GM12878 (cell line): ENCODE results near the gene TBC1D22B. TPM values are rescaled to one million over a fixed set of nuclear protein-coding genes. Genes with fewer than 3 reads are reported as not detected.

Experiments
- ATAC-seq: fragments of 200-7000 bp; cut with Tn5 transposase; 3 replicates; pipeline ENCODE4 v1.9.1; 2020; ENCODE audit warnings: mild to moderate bottlenecking, moderate library complexity
- BruUV-seq: library from RNA; stranded (reverse); fragments of 400-500 nt; replicated peaks from 2 replicates; lab custom pipeline; 2021; lab: Mats Ljungman, UMichigan
- CTCF ChIA-PET: fragments of 300-600 bp; sonication (Branson Sonifier 250); formaldehyde crosslinking; extraction: SDS; loops from one replicate; lab custom pipeline; 2021; ENCODE audit warnings: inconsistent platforms; lab: Yijun Ruan, JAX
- POLR2A ChIA-PET: fragments of 350-600 bp; formaldehyde crosslinking; extraction: SDS; loops from one replicate; lab custom pipeline; 2021; ENCODE audit warnings: inconsistent platforms; lab: Charles Lee
- RAD21 ChIA-PET: fragments of 300-600 bp; sonication (Branson Sonifier 250); formaldehyde crosslinking; loops from one replicate; lab custom pipeline; 2023; ENCODE audit warnings: antibody characterized with exemption; ENCODE audit not compliant: unreplicated experiment; lab: Charles Lee
- SMC1A ChIA-PET: fragments of 300-600 bp; sonication (Branson Sonifier 250); formaldehyde crosslinking; loops from one replicate; lab custom pipeline; 2023; ENCODE audit not compliant: unreplicated experiment, uncharacterized antibody; lab: Charles Lee
- DNase-seq: peaks from one replicate; pipeline ENCODE4 v3.0.0-alpha.2; 2011; ENCODE audit warnings: low read depth, low spot score
- FAIRE-seq: peaks from 3 replicates; lab custom pipeline; 2011; peaks lifted over from hg19 to GRCh38; lab: Jason Lieb, UNC
- H2AFZ ChIP-seq: 2 replicates; pipeline ENCODE4 v1.6.0; 2011; ENCODE audit warnings: low read depth, low read length, control low read depth; ENCODE audit not compliant: control insufficient read depth
- H3K27ac ChIP-seq: 2 replicates; pipeline ENCODE4 v1.5.1; 2011; ENCODE audit warnings: control low read depth; ENCODE audit not compliant: control insufficient read depth, insufficient read depth
- H3K27me3 ChIP-seq, 2 experiments: replicated peaks in 1 of 2; 2 replicates each; pipeline versions ENCODE4 v1.6.0 to v1.6.1; 2011; ENCODE audit warnings: low read length in 1 of 2; ENCODE audit not compliant: control insufficient read depth in 2 of 2, insufficient read depth in 2 of 2
- H3K36me3 ChIP-seq, 2 experiments: 2 replicates each; pipeline ENCODE4 v1.5.1; 2011; ENCODE audit warnings: low read length in 1 of 2; ENCODE audit not compliant: control insufficient read depth in 2 of 2, insufficient read depth in 2 of 2
- H3K4me1 ChIP-seq: 2 replicates; pipeline ENCODE4 v1.6.1; 2011; ENCODE audit warnings: mild to moderate bottlenecking, low read length, moderate library complexity, mixed read lengths; ENCODE audit not compliant: control insufficient read depth, insufficient read depth
- H3K4me2 ChIP-seq: 2 replicates; pipeline ENCODE4 v1.6.0; 2011; ENCODE audit warnings: control low read depth; ENCODE audit not compliant: control insufficient read depth, insufficient read depth
- H3K4me3 ChIP-seq: fragments of 200-600 bp; sonication (generic); 2 replicates; pipeline ENCODE4 v1.5.1; 2016
- H3K79me2 ChIP-seq: 2 replicates; pipeline ENCODE4 v1.6.0; 2011; ENCODE audit warnings: low read length; ENCODE audit not compliant: control insufficient read depth, insufficient read depth
- H3K9ac ChIP-seq: 2 replicates; pipeline ENCODE4 v1.8.0; 2011; ENCODE audit warnings: low read length, control low read depth, mixed read lengths; ENCODE audit not compliant: control insufficient read depth, insufficient read depth
- H3K9me3 ChIP-seq: replicated peaks from 3 replicates; pipeline ENCODE4 v1.5.1; 2011; ENCODE audit warnings: mild to moderate bottlenecking, low read length; ENCODE audit not compliant: control insufficient read depth, insufficient read depth
- H4K20me1 ChIP-seq: 2 replicates; pipeline ENCODE4 v1.6.0; 2011; ENCODE audit not compliant: control insufficient read depth, insufficient read depth
- BACH1 ChIP-seq: fragments of 450-650 bp; IDR thresholded peaks from 2 replicates; pipeline ENCODE4 v1.6.1; 2017; ENCODE audit warnings: mild to moderate bottlenecking, borderline replicate concordance
- CREB1 ChIP-seq: IDR thresholded peaks from 2 replicates; pipeline ENCODE4 v1.6.1; 2012; ENCODE audit warnings: low read depth, mild to moderate bottlenecking, inconsistent platforms
- EED ChIP-seq: sonication (generic); IDR thresholded peaks from 2 replicates; pipeline ENCODE4 v1.6.1; 2016; ENCODE audit warnings: antibody characterized with exemption, low read depth
- EP300 ChIP-seq, 2 experiments: fragments of 150-350 bp in 1 of 2; IDR thresholded peaks; 2 replicates each; pipeline ENCODE4 v1.6.1; 2011 to 2012; ENCODE audit warnings: low read depth in 2 of 2, low read length in 2 of 2, borderline replicate concordance in 1 of 2, improper control_type of control experiment in 1 of 2, inconsistent platforms in 1 of 2; ENCODE audit not compliant: control insufficient read depth in 1 of 2
- JUNB ChIP-seq: IDR thresholded peaks from 2 replicates; pipeline ENCODE4 v1.6.1; 2016; ENCODE audit warnings: antibody characterized with exemption, mild to moderate bottlenecking
- NFIC ChIP-seq: IDR thresholded peaks from 2 replicates; pipeline ENCODE4 v1.6.1; 2012; ENCODE audit warnings: low read depth, mild to moderate bottlenecking, inconsistent platforms, low read length, moderate library complexity
- WGBS: methylation state at CpG from one replicate; pipeline ENCODE4 v1.1.6; 2016; ENCODE audit warnings: low lambda C conversion rate; ENCODE audit not compliant: insufficient replicate concordance, insufficient coverage; ENCODE audit errors: missing lambda C conversion rate; 5-methylcytosine and 5-hydroxymethylcytosine counted together
- in situ Hi-C: fragments of 300-500 bp; cut with MboI; formaldehyde crosslinking; loops from 9 replicates; pipeline ENCODE4 v1.14.3; 2018; ENCODE audit warnings: mixed read lengths
- intact Hi-C: fragments of 100-400 bp; cut with micrococcal nuclease; formaldehyde crosslinking; loops from one replicate; pipeline ENCODE4 v1.14.2; 2022; ENCODE audit not compliant: unreplicated experiment
- polyA plus RNA-seq, 11 experiments: library from polyadenylated mRNA; depleted of rRNA in 4 of 11; unstranded in 6 of 11; stranded (reverse) in 5 of 11; fragments of >200 nt; fragmentation: Nextera tagmentation in 4 of 11; fragmentation: Illumina TruSeq in 1 of 11; extraction: Ambion mirVana in 4 of 11; extraction: Trizol in 1 of 11; gene quantifications; 1 replicate in 1 of 11; 2 replicates in 10 of 11; pipeline versions ENCODE4 v1.2.1 to v1.2.3, GENCODE V29; 2011 to 2016; ENCODE audit warnings: inconsistent platforms in 2 of 11, missing spikeins in 2 of 11, low read depth in 1 of 11
- total RNA-seq, 4 experiments: library from RNA; depleted of rRNA in 3 of 4; stranded (reverse); fragments of >200 nt in 3 of 4; fragmentation: Illumina TruSeq in 1 of 4; extraction: Trizol in 1 of 4; gene quantifications; 2 replicates each; pipeline versions ENCODE4 v1.2.1 to v1.2.3, GENCODE V29; 2013 to 2021
- TF ChIP-seq, protein P1 (sequence below): fragments of 450-650 bp; IDR thresholded peaks from 2 replicates; pipeline ENCODE4 v1.6.1; 2017; ENCODE audit warnings: low read depth, mild to moderate bottlenecking, moderate library complexity

TBC1D22B gene
- total and polyA plus RNA-seq, 10 of the 15 experiments (the other 5 are each of a cell fraction or from before 2014, with no cell fraction given), result 3.4 to 18.7 (median 14.1) TPM

DNA sequence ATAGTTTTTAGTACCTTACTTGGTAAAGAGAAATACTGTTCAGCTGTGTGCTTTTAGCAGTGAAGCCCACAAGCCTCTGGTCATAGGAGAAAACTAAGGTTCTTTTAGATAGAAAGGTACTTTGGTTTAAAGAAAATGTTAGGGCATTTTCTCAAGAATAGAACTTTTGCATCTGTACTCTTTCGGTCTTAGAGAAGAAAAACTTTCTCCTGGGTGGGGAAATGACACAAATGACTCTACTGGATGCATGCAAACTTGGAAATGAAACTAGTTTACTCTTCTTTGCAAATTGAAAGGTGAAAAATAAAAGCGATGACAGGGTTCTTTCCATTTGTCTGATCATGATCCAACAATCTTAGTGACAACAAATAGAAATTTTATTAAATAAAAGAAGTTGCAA lies 2.5 kb downstream of the TBC1D22B start (continued):
- TF ChIP-seq, protein P1, sequence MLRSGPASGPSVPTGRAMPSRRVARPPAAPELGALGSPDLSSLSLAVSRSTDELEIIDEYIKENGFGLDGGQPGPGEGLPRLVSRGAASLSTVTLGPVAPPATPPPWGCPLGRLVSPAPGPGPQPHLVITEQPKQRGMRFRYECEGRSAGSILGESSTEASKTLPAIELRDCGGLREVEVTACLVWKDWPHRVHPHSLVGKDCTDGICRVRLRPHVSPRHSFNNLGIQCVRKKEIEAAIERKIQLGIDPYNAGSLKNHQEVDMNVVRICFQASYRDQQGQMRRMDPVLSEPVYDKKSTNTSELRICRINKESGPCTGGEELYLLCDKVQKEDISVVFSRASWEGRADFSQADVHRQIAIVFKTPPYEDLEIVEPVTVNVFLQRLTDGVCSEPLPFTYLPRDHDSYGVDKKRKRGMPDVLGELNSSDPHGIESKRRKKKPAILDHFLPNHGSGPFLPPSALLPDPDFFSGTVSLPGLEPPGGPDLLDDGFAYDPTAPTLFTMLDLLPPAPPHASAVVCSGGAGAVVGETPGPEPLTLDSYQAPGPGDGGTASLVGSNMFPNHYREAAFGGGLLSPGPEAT, result 0 out of 2 replicates have a peak, but pooled peaks have one; percentile 12
- TF ChIP-seq NFIC (peak; percentile 87), EED (no peak), CREB1 (peak; percentile 24; the same call in 1 of the 2 replicates), EP300 (IDR thresholded peaks at IDR 0.05; ENCODE audit: borderline replicate concordance in 1 of 2, control insufficient read depth in 1 of 2, low read depth in 2 of 2, low read length in 2 of 2) (no peak)

DNA sequence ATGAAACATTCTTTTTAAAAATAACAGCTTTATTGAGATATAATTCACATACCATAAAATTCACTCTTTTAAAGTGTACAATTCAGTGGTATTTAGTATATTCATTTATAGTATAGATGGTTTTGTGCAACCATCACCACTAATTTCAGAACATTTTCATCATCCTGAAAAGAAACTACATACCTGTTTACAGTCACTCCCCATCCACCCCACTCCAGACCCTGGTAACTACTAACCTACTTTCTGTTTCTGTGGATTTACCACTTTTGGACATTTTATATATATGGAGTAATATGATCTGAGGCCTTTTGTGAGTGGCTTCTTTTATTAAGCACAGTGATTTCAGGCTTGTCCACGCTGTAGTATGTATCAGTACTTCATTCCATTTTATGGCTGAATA lies 2.9 kb downstream of the TBC1D22B start:
- no peak overlapping the region for H2AFZ ChIP-seq
- FAIRE-seq, result no peak
- intact Hi-C loops, result no loop called here
- H3K27ac ChIP-seq, result peak overlapping the region; percentile 95
- no peaks in the 10 kb centered on the region for H3K27me3 ChIP-seq
- no peak for ATAC-seq
- H3K9me3 ChIP-seq, result no peaks in the 10 kb centered on the region
- H3K79me2 ChIP-seq, result peaks cover 51% of the 10 kb centered on the region
- peaks cover 11% of the 10 kb centered on the region for H3K4me1 ChIP-seq
- ChIA-PET CTCF (interaction anchor here (0.6 kb wide), 1 partner anchor 531 kb away, joined by 3 read pairs; no protein-coding TSS in a partner anchor), SMC1A (interaction anchor here (0.6 to 3.0 kb wide), 4 partner anchors 8 to 32 kb away, joined by 3 to 12 read pairs (median 4); no protein-coding TSS in a partner anchor), POLR2A (interaction anchor here (0.6 kb wide), 1 partner anchor 129 kb away, joined by 4 read pairs; no protein-coding TSS in a partner anchor), RAD21 (interaction anchor here (1.9 kb wide), 1 partner anchor 20 kb away, joined by 5 read pairs; no protein-coding TSS in a partner anchor)
- in situ Hi-C loops, result no loop called here
- no peak for DNase-seq
- H3K4me2 ChIP-seq, result peak overlapping the region; percentile 31
- 0% methylated on average over 1 of the region's 1 CpG for WGBS
- H3K36me3 ChIP-seq, result no peaks in the 10 kb centered on the region
- H4K20me1 ChIP-seq, result no peaks in the 10 kb centered on the region
- H3K9ac ChIP-seq, result no peak overlapping the region
- peak overlapping the region; percentile 43; the same call in 1 of the 2 replicates for H3K4me3 ChIP-seq
- TF ChIP-seq BACH1 (no peak), CREB1 (peak; percentile 9; the same call in 1 of the 2 replicates), JUNB (peak; percentile 40), NFIC (peak; percentile 26)
- no TSS peak for BruUV-seq
